Liver (tissue), 9 donors: Measurements from ENCODE around the gene NAP1L3. TPM values are rescaled to one million over a fixed set of nuclear protein-coding genes. Genes with fewer than 3 reads are reported as not detected.

Experiments used
- DNase-seq: peaks from one replicate; pipeline ENCODE4 v3.0.0-alpha.2; 2017; ENCODE audit warnings: low spot score
- H3K27ac ChIP-seq, 2 donors: one replicate each; pipeline ENCODE4 v1.7.0; 2013; ENCODE audit warnings: inconsistent platforms in 2 of 2, low read length in 2 of 2, control low read depth in 1 of 2, low read depth in 1 of 2, mild to moderate bottlenecking in 1 of 2
- H3K27me3 ChIP-seq, 4 donors: one replicate each; pipeline versions ENCODE4 v1.6.1 to v1.7.0; 2013; ENCODE audit warnings: low read length in 3 of 4, inconsistent platforms in 1 of 4, mild to moderate bottlenecking in 1 of 4, moderate library complexity in 1 of 4; ENCODE audit not compliant: control insufficient read depth in 4 of 4, insufficient read depth in 4 of 4
- H3K36me3 ChIP-seq, 4 donors: one replicate each; pipeline versions ENCODE4 v1.6.1 to v1.7.0; 2013; ENCODE audit warnings: low read length in 3 of 4, mild to moderate bottlenecking in 3 of 4, low read depth in 1 of 4, moderate library complexity in 1 of 4; ENCODE audit not compliant: control insufficient read depth in 4 of 4, insufficient read depth in 3 of 4
- H3K4me1 ChIP-seq, 4 donors: one replicate each; pipeline versions ENCODE4 v1.6.1 to v1.7.0; 2013; ENCODE audit warnings: low read length in 3 of 4, mild to moderate bottlenecking in 3 of 4, moderate library complexity in 1 of 4; ENCODE audit not compliant: control insufficient read depth in 4 of 4, insufficient read depth in 4 of 4
- H3K4me3 ChIP-seq, 3 donors: one replicate each; pipeline versions ENCODE4 v1.6.1 to v1.7.0; 2013; ENCODE audit warnings: low read length in 3 of 3, control low read depth in 1 of 3, low read depth in 1 of 3, mild to moderate bottlenecking in 1 of 3
- H3K9ac ChIP-seq, 2 donors: one replicate each; pipeline ENCODE4 v1.7.0; 2013; ENCODE audit warnings: low read length in 2 of 2, mild to moderate bottlenecking in 2 of 2, moderate library complexity in 2 of 2, control low read depth in 1 of 2, low read depth in 1 of 2
- H3K9me3 ChIP-seq, 4 donors: one replicate each; pipeline versions ENCODE4 v1.6.1 to v1.7.0; 2013; ENCODE audit warnings: low read length in 3 of 4; ENCODE audit not compliant: control insufficient read depth in 4 of 4
- EGR1 ChIP-seq, 2 donors: IDR thresholded peaks; 2 replicates each; pipeline ENCODE4 v1.6.1; 2016 to 2018; ENCODE audit warnings: antibody characterized with exemption in 2 of 2, low read depth in 2 of 2
- FOXA1 ChIP-seq: IDR thresholded peaks from 2 replicates; pipeline ENCODE4 v1.6.1; 2016; ENCODE audit warnings: antibody characterized with exemption
- FOXA2 ChIP-seq: IDR thresholded peaks from 2 replicates; pipeline ENCODE4 v1.6.1; 2016; ENCODE audit warnings: antibody characterized with exemption
- GABPA ChIP-seq, 2 donors: IDR thresholded peaks in 1 of 2; conservative IDR thresholded peaks in 1 of 2; 2 replicates each; pipeline ENCODE4 v1.6.1; 2016; ENCODE audit warnings: antibody characterized with exemption in 2 of 2, mild to moderate bottlenecking in 1 of 2, moderate library complexity in 1 of 2
- HNF4A ChIP-seq, 2 donors: conservative IDR thresholded peaks; 2 replicates each; pipeline ENCODE4 v1.6.1; 2016; ENCODE audit warnings: antibody characterized with exemption in 2 of 2, mild to moderate bottlenecking in 2 of 2
- HNF4G ChIP-seq: IDR thresholded peaks from 2 replicates; pipeline ENCODE4 v1.6.1; 2016; ENCODE audit warnings: antibody characterized with exemption
- NR2F2 ChIP-seq: IDR thresholded peaks from 2 replicates; pipeline ENCODE4 v1.6.1; 2016; ENCODE audit warnings: antibody characterized with exemption
- RAD21 ChIP-seq, 2 donors: IDR thresholded peaks; 2 replicates each; pipeline ENCODE4 v1.6.1; 2016; ENCODE audit warnings: antibody characterized with exemption in 2 of 2, mild to moderate bottlenecking in 2 of 2
- SP1 ChIP-seq: IDR thresholded peaks from 2 replicates; pipeline ENCODE4 v1.6.1; 2018; ENCODE audit warnings: antibody characterized with exemption, mild to moderate bottlenecking
- TAF1 ChIP-seq: conservative IDR thresholded peaks from 2 replicates; pipeline ENCODE4 v1.6.1; 2016; ENCODE audit warnings: antibody characterized with exemption, mild to moderate bottlenecking
- WGBS: extraction: QIAGEN DNeasy Blood & Tissue Kit; methylation state at CpG from one replicate; pipeline ENCODE4 v1.1.7; 2013; 5-methylcytosine and 5-hydroxymethylcytosine counted together
- polyA plus RNA-seq, 2 donors: library from polyadenylated mRNA; stranded (reverse) in 1 of 2; unstranded in 1 of 2; fragments of 200-250 nt in 1 of 2; fragments of >200 nt in 1 of 2; fragmentation: Nextera tagmentation in 1 of 2; extraction: Ambion mirVana in 1 of 2; gene quantifications; one replicate each; pipeline versions ENCODE4 v1.2.1 to v1.2.3, GENCODE V29; 2013 to 2015
- total RNA-seq, 2 donors: library from RNA; depleted of rRNA; stranded (reverse); fragments of >200 nt; gene quantifications; one replicate each; pipeline ENCODE4 v1.2.3, GENCODE V29; 2014
- TF ChIP-seq, protein P1 (sequence below): IDR thresholded peaks from 2 replicates; pipeline ENCODE4 v1.6.1; 2016; ENCODE audit warnings: antibody characterized with exemption, mild to moderate bottlenecking
- TF ChIP-seq, protein P2 (sequence below): IDR thresholded peaks from 2 replicates; pipeline ENCODE4 v1.6.1; 2016; ENCODE audit warnings: antibody characterized with exemption
- TF ChIP-seq, protein P3 (sequence below): fragments of 150-350 bp; IDR thresholded peaks from 2 replicates; pipeline ENCODE4 v1.5.1; 2017; ENCODE audit warnings: improper control_type of control experiment, low read depth, low read length; ENCODE audit not compliant: missing input control
- donor health status: healthy.
- donor health status: healthy.
- donor health status: healthy.
- donor health status: healthy.
- donor health status: healthy.

Gene NAP1L3
- total and polyA plus RNA-seq, 4 donors = 0.69 to 1.2 (median 0.85) TPM

DNA sequence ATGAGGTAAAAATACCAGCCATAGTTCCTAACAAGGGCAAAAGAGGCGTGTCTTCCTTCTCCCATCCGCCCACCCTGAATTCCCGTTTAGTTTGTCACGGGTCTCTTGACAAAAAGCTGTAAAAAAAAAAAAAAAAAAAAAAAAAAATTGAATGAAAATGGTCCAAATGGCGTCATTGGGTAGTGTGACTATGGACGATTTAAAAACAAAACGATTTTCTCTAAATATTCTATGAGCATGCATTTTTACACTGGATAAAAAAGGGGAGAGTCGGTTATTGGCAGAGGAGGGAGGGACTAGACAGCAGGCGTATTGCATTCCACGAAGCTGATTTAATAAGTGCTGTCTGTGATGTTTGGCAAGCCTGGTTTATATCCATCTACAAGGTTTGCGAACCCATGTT lies 492 bp upstream of the NAP1L3 start, which contains the start of gene FAM133A:
Gene FAM133A (plus strand): TSS at position 338 of the 403 bp plus-strand sequence. CDS start 35,214 bp downstream, outside the sequence.
- Histone ChIP-seq H3K4me3 (peak within 1 kb of the TSS in 2 of 3 donors; percentile 45 to 60), H3K27me3 (peaks cover 0 to 7% (median 0%) of the 10 kb centered on the region in 4 donors), H3K9ac (no peak within 1 kb of the TSS), H3K4me1 (peaks cover 0 to 8% (median under 1%) of the 10 kb centered on the region in 4 donors), H3K36me3 (no peaks in the 10 kb centered on the region), H3K27ac (peak within 1 kb of the TSS in 1 of 2 donors; percentile 18), H3K9me3 (no peaks in the 10 kb centered on the region)
- WGBS = 5% methylated on average over 11 of the region's 11 CpGs
- no peak for TF ChIP-seq HNF4G
- no peak for TF ChIP-seq FOXA2
- TF ChIP-seq, protein P1, sequence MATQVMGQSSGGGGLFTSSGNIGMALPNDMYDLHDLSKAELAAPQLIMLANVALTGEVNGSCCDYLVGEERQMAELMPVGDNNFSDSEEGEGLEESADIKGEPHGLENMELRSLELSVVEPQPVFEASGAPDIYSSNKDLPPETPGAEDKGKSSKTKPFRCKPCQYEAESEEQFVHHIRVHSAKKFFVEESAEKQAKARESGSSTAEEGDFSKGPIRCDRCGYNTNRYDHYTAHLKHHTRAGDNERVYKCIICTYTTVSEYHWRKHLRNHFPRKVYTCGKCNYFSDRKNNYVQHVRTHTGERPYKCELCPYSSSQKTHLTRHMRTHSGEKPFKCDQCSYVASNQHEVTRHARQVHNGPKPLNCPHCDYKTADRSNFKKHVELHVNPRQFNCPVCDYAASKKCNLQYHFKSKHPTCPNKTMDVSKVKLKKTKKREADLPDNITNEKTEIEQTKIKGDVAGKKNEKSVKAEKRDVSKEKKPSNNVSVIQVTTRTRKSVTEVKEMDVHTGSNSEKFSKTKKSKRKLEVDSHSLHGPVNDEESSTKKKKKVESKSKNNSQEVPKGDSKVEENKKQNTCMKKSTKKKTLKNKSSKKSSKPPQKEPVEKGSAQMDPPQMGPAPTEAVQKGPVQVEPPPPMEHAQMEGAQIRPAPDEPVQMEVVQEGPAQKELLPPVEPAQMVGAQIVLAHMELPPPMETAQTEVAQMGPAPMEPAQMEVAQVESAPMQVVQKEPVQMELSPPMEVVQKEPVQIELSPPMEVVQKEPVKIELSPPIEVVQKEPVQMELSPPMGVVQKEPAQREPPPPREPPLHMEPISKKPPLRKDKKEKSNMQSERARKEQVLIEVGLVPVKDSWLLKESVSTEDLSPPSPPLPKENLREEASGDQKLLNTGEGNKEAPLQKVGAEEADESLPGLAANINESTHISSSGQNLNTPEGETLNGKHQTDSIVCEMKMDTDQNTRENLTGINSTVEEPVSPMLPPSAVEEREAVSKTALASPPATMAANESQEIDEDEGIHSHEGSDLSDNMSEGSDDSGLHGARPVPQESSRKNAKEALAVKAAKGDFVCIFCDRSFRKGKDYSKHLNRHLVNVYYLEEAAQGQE = no peak
- TF ChIP-seq, protein P2, sequence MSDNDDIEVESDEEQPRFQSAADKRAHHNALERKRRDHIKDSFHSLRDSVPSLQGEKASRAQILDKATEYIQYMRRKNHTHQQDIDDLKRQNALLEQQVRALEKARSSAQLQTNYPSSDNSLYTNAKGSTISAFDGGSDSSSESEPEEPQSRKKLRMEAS = no peak
- TF ChIP-seq NR2F2 = no peak
- TF ChIP-seq RAD21 (IDR thresholded peaks at IDR 0.05) = no peak
- DNase-seq = no peak

DNA sequence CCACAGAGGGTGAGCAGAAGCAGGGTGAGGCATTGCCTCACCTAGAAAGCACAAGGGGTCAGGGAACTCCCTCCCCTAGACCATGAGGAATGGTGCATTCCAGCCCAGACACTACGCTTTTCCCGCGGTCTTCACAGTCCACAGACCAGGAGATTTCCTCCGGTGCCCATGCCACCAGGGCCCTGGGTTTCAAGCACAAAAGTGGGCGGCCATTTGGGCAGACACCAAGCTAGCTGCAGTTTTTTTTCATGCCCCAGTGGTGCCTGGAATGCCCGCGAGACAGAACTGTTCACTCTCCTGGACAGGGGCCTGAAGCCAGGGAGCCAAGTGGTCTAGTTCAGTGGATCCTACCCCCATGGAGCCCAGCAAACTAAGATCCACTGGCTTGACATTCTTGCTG lies 12.8 kb downstream of the NAP1L3 start:
- no peak for TF ChIP-seq TAF1
- no peak for TF ChIP-seq SP1
- no peak for TF ChIP-seq FOXA2
- TF ChIP-seq GABPA (IDR thresholded peaks at IDR 0.05 in 1 of 2, conservative IDR thresholded peaks at IDR 0.05 in 1 of 2) = no peak
- TF ChIP-seq FOXA1 = no peak
- TF ChIP-seq, protein P2 = no peak
- TF ChIP-seq RAD21 (IDR thresholded peaks at IDR 0.05) = no peak
- TF ChIP-seq HNF4A (conservative IDR thresholded peaks at IDR 0.05) = no peak
- no peak for TF ChIP-seq HNF4G

DNA sequence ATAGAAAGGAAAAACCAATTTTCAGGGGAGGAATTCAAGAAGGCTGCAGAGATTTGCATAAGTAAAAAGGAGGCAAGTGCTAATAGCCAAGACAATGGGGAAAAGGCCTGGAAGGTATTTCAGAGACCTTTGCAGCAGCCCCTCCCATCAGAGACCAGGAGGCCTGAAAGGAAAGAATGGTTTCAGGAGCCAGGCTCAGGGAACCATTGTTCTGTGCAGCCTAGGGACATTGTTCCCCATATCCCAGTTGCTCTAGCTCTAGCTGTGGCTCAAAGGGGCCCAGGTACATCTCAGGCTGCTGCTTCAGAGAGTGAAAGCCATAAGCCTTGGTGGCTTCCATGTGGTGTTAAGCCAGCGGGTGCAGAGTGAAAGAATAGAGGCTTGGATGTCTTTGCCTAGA lies 24.0 kb downstream of the NAP1L3 start:
- Histone ChIP-seq H3K27me3 (no peaks in the 10 kb centered on the region), H3K36me3 (no peaks in the 10 kb centered on the region), H3K9ac (no peak overlapping the region), H3K9me3 (peaks cover 0 to 2% (median 0%) of the 10 kb centered on the region in 4 donors), H3K4me3 (no peak overlapping the region), H3K27ac (no peak overlapping the region), H3K4me1 (no peaks in the 10 kb centered on the region)
- WGBS = 86% methylated on average over 1 of the region's 1 CpG
- TF ChIP-seq, protein P3, sequence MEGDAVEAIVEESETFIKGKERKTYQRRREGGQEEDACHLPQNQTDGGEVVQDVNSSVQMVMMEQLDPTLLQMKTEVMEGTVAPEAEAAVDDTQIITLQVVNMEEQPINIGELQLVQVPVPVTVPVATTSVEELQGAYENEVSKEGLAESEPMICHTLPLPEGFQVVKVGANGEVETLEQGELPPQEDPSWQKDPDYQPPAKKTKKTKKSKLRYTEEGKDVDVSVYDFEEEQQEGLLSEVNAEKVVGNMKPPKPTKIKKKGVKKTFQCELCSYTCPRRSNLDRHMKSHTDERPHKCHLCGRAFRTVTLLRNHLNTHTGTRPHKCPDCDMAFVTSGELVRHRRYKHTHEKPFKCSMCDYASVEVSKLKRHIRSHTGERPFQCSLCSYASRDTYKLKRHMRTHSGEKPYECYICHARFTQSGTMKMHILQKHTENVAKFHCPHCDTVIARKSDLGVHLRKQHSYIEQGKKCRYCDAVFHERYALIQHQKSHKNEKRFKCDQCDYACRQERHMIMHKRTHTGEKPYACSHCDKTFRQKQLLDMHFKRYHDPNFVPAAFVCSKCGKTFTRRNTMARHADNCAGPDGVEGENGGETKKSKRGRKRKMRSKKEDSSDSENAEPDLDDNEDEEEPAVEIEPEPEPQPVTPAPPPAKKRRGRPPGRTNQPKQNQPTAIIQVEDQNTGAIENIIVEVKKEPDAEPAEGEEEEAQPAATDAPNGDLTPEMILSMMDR = no peak
- TF ChIP-seq EGR1 (IDR thresholded peaks at IDR 0.05; ENCODE audit: low read depth in 2 of 2) = no peak
- no peak for TF ChIP-seq TAF1
- no peak for TF ChIP-seq GABPA (IDR thresholded peaks at IDR 0.05 in 1 of 2, conservative IDR thresholded peaks at IDR 0.05 in 1 of 2)
- no peak for TF ChIP-seq NR2F2
- no peak for DNase-seq

More for the DNA sequence above, 12.8 kb downstream of the NAP1L3 start:
- no peak overlapping the region for H3K4me3 ChIP-seq
- H3K9me3 ChIP-seq = no peaks in the 10 kb centered on the region
- H3K36me3 ChIP-seq = no peaks in the 10 kb centered on the region
- H3K9ac ChIP-seq = no peak overlapping the region
- no peaks in the 10 kb centered on the region for H3K27me3 ChIP-seq
- no peaks in the 10 kb centered on the region for H3K4me1 ChIP-seq
- 89% methylated on average over 7 of the region's 7 CpGs for WGBS
- H3K27ac ChIP-seq = no peak overlapping the region
- DNase-seq = no peak
